MM.1S (cell line): ENCODE results near the gene SPAM1.

Experiments used
- EZH2 ChIP-seq: fragments of 300-600 bp; sonication (generic); optimal IDR thresholded peaks from 2 replicates; pipeline ENCODE3; 2017; ENCODE audit warnings: low read depth, mild to moderate bottlenecking, antibody characterized with exemption, low read length, mixed read lengths
- TF ChIP-seq, protein P1 (sequence below): fragments of 300-600 bp; sonication (generic); IDR thresholded peaks from 2 replicates; pipeline ENCODE4 v1.5.1; 2016; ENCODE audit warnings: antibody characterized with exemption, low read length, mixed read lengths

DNA sequence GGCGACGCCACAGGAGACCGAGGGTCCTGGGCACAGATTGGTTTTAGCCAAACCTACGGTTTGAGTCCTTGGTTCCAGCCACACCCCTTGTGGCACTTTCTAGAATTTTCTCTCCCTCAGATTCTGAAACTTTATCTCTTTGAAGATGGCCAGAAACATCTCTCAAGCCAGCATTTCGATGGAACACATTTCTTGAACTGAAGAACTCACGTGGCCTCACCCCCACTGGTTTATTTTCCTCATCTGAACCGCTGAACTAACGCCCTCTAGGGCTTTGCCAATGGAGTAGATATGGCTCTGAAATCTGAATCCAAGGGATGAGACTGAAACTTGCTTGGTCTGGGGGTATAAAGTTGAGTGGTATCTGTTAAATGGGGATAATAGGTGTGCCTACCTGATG is 6.7 kb upstream of the SPAM1 start:
- TF ChIP-seq, protein P1, sequence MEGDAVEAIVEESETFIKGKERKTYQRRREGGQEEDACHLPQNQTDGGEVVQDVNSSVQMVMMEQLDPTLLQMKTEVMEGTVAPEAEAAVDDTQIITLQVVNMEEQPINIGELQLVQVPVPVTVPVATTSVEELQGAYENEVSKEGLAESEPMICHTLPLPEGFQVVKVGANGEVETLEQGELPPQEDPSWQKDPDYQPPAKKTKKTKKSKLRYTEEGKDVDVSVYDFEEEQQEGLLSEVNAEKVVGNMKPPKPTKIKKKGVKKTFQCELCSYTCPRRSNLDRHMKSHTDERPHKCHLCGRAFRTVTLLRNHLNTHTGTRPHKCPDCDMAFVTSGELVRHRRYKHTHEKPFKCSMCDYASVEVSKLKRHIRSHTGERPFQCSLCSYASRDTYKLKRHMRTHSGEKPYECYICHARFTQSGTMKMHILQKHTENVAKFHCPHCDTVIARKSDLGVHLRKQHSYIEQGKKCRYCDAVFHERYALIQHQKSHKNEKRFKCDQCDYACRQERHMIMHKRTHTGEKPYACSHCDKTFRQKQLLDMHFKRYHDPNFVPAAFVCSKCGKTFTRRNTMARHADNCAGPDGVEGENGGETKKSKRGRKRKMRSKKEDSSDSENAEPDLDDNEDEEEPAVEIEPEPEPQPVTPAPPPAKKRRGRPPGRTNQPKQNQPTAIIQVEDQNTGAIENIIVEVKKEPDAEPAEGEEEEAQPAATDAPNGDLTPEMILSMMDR = no peak
- no peak for TF ChIP-seq EZH2
